Pancreas (tissue), 10 donors: ENCODE data around the gene PTPN20. TPM values are rescaled to one million over a fixed set of nuclear protein-coding genes. Genes with fewer than 3 reads are reported as not detected.

Experiments
- ATAC-seq, 4 donors: fragments of 200-7000 bp; cut with Tn5 transposase; one replicate each; pipeline versions ENCODE4 v1.8.0 to v1.9.1; 2020; ENCODE audit warnings: mild to moderate bottlenecking in 4 of 4, moderate library complexity in 4 of 4
- DNase-seq, 6 donors: peaks; one replicate each; pipeline ENCODE4 v3.0.0-alpha.2; 2020
- FAIRE-seq: peaks from 2 replicates; lab custom pipeline; 2012; peaks lifted over from hg19 to GRCh38; lab: Jason Lieb, UNC
- H3K27ac ChIP-seq, 4 donors: fragments of 200-600 bp; sonication (generic); 1 replicate in 3 of 4; 2 replicates in 1 of 4; pipeline versions ENCODE4 v1.5.0 to v1.8.0; 2020
- H3K27me3 ChIP-seq, 4 donors: fragments of 200-600 bp; one replicate each; pipeline ENCODE4 v1.8.0; 2021
- H3K36me3 ChIP-seq, 3 donors: fragments of 200-600 bp; sonication (generic) in 1 of 3; one replicate each; pipeline versions ENCODE4 v1.5.0 to v1.8.0; 2020 to 2021
- H3K4me1 ChIP-seq, 3 donors: fragments of 200-600 bp; one replicate each; pipeline ENCODE4 v1.8.0; 2021
- H3K4me3 ChIP-seq, 4 donors: fragments of 200-600 bp; sonication (generic) in 2 of 4; one replicate each; pipeline versions ENCODE4 v1.5.0 to v1.8.0; 2020 to 2021
- H3K9me3 ChIP-seq, 4 donors: fragments of 200-600 bp; one replicate each; pipeline ENCODE4 v1.8.0; 2021
- CTCF ChIP-seq, 4 donors: fragments of 200-600 bp; sonication (generic) in 3 of 4; IDR thresholded peaks; one replicate each; pipeline versions ENCODE4 v1.5.0 to v1.8.0; 2021; ENCODE audit warnings: antibody characterized with exemption in 4 of 4
- WGBS, 2 donors: extraction: QIAGEN DNeasy Blood & Tissue Kit; methylation state at CpG; one replicate each; pipeline ENCODE4 v1.1.7; 2013; 5-methylcytosine and 5-hydroxymethylcytosine counted together
- intact Hi-C, 3 donors: fragments of 100-400 bp; cut with DNase I; formaldehyde crosslinking; loops; one replicate each; pipeline versions ENCODE4 v1.11.1 to v1.14.2; 2022
- polyA plus RNA-seq, 2 donors: library from polyadenylated mRNA; stranded (reverse); fragments of 200-250 nt; gene quantifications; one replicate each; pipeline ENCODE4 v1.2.3, GENCODE V29; 2013
- total RNA-seq, 6 donors: library from RNA; stranded (reverse); fragmentation: NEBNext Ultra II Directional in 4 of 6; extraction: Animal tissue kit (Norgen Biotek cat#: 25700) in 4 of 6; gene quantifications; one replicate each; pipeline versions ENCODE4 v1.2.1 to v1.2.4, GENCODE V29; 2021 to 2023
- donor health status: healthy with polysubstance abuse.
- donor health status: DM: no; HTN: no; CAD: no; lungs with moderate emphysema.
- donor health status: DM: no; HTN: no; CAD: no.
- donor health status: control.
- donor health status: control.
- donor health status: Bipolar disorder and iron deficiency.
- donor health status: DM: yes; HTN: yes; CAD: no.
- donor health status: DM: no; HTN: no; CAD: no.
- donor health status: DM: no; HTN: no; CAD: no.
- donor health status: DM: yes; HTN: yes; CAD: no.

The PTPN20 gene
- total and polyA plus RNA-seq, 8 donors: 1.4 to 8.3 (median 3.2) TPM

GRCh38 chr10:47023237-47024045 is 112.2 kb downstream of the PTPN20 start:
- DNase-seq: peak in 2 of 6 donors; percentile 5 to 45
- 72 to 78% methylated on average over 17 of the region's 17 CpGs for WGBS, 2 donors
- FAIRE-seq: no peak
- no peaks in the 10 kb centered on the region for H3K4me1 ChIP-seq
- no peaks in the 10 kb centered on the region for H3K36me3 ChIP-seq
- no peak for TF ChIP-seq CTCF (IDR thresholded peaks at IDR 0.05)
- intact Hi-C loops: loop anchor here in 1 of 3 donors (10.0 kb wide), 1 partner anchor 291 kb away; no protein-coding TSS in a partner anchor
- no peak for ATAC-seq
- H3K27me3 ChIP-seq: no peaks in the 10 kb centered on the region
- H3K27ac ChIP-seq: no peak overlapping the region
- H3K4me3 ChIP-seq: no peak overlapping the region
- no peaks in the 10 kb centered on the region for H3K9me3 ChIP-seq

- ATAC-seq: no peak
- WGBS, 2 donors: 33 to 43% methylated on average over 1 of the region's 1 CpG
- DNase-seq: no peak
- Histone ChIP-seq H3K27ac (no peak overlapping the region), H3K27me3 (no peaks in the 10 kb centered on the region), H3K9me3 (no peaks in the 10 kb centered on the region), H3K4me1 (no peaks in the 10 kb centered on the region), H3K36me3 (no peaks in the 10 kb centered on the region), H3K4me3 (no peak overlapping the region)
- intact Hi-C loops: loop anchor here in 1 of 3 donors (10.0 kb wide), 1 partner anchor 291 kb away; no protein-coding TSS in a partner anchor
- TF ChIP-seq CTCF (IDR thresholded peaks at IDR 0.05): no peak
- FAIRE-seq: no peak
These were observed 112.8 kb downstream of the PTPN20 start for GRCh38 chr10:47024046-47024322.

- ATAC-seq (peak; percentile 89 to 96 (median 92)), FAIRE-seq (no peak), DNase-seq (peak; percentile 49 to 87 (median 76))
- peak; percentile 52 to 80 (median 71) for TF ChIP-seq CTCF (IDR thresholded peaks at IDR 0.05)
- Histone ChIP-seq H3K36me3 (no peaks in the 10 kb centered on the region), H3K27ac (no peak overlapping the region), H3K4me3 (no peak overlapping the region), H3K9me3 (no peaks in the 10 kb centered on the region), H3K27me3 (no peaks in the 10 kb centered on the region), H3K4me1 (no peaks in the 10 kb centered on the region)
- 13 to 18% methylated on average over 9 of the region's 9 CpGs for WGBS, 2 donors
- intact Hi-C loops: loop anchor here in 2 of 3 donors (5.0 to 10.0 kb wide), 2 partner anchors 290 to 313 kb away; no protein-coding TSS in a partner anchor
These were observed 113.4 kb downstream of the PTPN20 start for GRCh38 chr10:47024399-47025252.

- intact Hi-C loops: loop anchor here in 2 of 3 donors (5.0 to 10.0 kb wide), 2 partner anchors 290 to 312 kb away; no protein-coding TSS in a partner anchor
- peak in 1 of 4 donors; percentile 14 for ATAC-seq
These were observed 114.0 kb downstream of the PTPN20 start for GRCh38 chr10:47025253-47025539.

More at GRCh38 chr10:47025253-47025539, 114.0 kb downstream of the PTPN20 start:
- Histone ChIP-seq H3K4me1 (no peaks in the 10 kb centered on the region), H3K36me3 (no peaks in the 10 kb centered on the region), H3K4me3 (no peak overlapping the region), H3K9me3 (no peaks in the 10 kb centered on the region), H3K27ac (no peak overlapping the region), H3K27me3 (no peaks in the 10 kb centered on the region)
- FAIRE-seq: no peak
- 73 to 78% methylated on average over 4 of the region's 4 CpGs for WGBS, 2 donors
- TF ChIP-seq CTCF (IDR thresholded peaks at IDR 0.05): no peak
- peak in 1 of 6 donors; percentile 35 for DNase-seq
